IPS-18a (cell line): ENCODE results near the gene DDOST.

ENCODE experiments used
- H3K27ac ChIP-seq: one replicate; pipeline ENCODE4 v1.5.1; 2013; ENCODE audit warnings: low read length
- H3K27me3 ChIP-seq: one replicate; pipeline ENCODE4 v1.6.1; 2013; ENCODE audit warnings: mild to moderate bottlenecking, low read length; ENCODE audit not compliant: control insufficient read depth, insufficient read depth
- H3K36me3 ChIP-seq: one replicate; pipeline ENCODE4 v1.6.1; 2013; ENCODE audit warnings: low read depth, low read length; ENCODE audit not compliant: control insufficient read depth
- H3K4me1 ChIP-seq: one replicate; pipeline ENCODE4 v1.6.1; 2013; ENCODE audit warnings: low read depth, low read length; ENCODE audit not compliant: control insufficient read depth
- H3K4me3 ChIP-seq: one replicate; pipeline ENCODE4 v1.5.1; 2013; ENCODE audit warnings: low read length
- H3K9ac ChIP-seq: one replicate; pipeline ENCODE4 v1.6.1; 2013; ENCODE audit warnings: mild to moderate bottlenecking, low read length, moderate library complexity
- H3K9me3 ChIP-seq: one replicate; pipeline ENCODE4 v1.6.1; 2013; ENCODE audit warnings: low read depth, low read length; ENCODE audit not compliant: control insufficient read depth

Gene DDOST

DNA sequence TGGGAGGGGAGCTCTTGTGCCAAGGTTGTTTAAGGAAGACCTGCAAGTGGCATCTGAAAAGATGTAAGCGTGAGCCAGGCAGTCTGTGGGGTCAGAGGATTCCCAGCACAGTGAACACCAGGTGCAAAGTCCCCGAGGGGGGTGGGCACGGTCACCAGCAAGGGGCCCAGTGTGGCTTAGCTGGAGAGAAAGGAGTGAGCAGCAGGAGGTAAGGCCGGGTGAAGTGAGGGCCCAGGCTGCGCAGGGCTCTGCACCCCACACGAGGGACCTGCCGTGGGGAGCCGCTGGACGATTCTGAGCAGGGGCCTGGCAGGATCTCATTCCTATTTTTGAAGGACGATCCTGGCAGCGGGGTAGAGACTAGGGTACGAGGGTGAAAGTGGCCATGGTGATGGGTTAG lies 4.1 kb downstream of the DDOST start:
- H3K4me3 ChIP-seq, result no peak overlapping the region
- no peaks in the 10 kb centered on the region for H3K27me3 ChIP-seq
- H3K9me3 ChIP-seq, result no peaks in the 10 kb centered on the region
- H3K36me3 ChIP-seq, result peaks cover 60% of the 10 kb centered on the region
- H3K9ac ChIP-seq, result no peak overlapping the region
- H3K27ac ChIP-seq, result no peak overlapping the region
- peaks cover 7% of the 10 kb centered on the region for H3K4me1 ChIP-seq

GRCh38 chr1:20654104-20654690 lies 7.0 kb downstream of the DDOST start:
- Histone ChIP-seq H3K9ac (no peak overlapping the region), H3K4me1 (no peaks in the 10 kb centered on the region), H3K27me3 (no peaks in the 10 kb centered on the region), H3K27ac (no peak overlapping the region), H3K4me3 (no peak overlapping the region), H3K9me3 (no peaks in the 10 kb centered on the region), H3K36me3 (peaks cover 81% of the 10 kb centered on the region)

- Histone ChIP-seq H3K9ac (no peak overlapping the region), H3K36me3 (peaks cover 68% of the 10 kb centered on the region), H3K4me3 (no peak overlapping the region), H3K27ac (no peak overlapping the region), H3K27me3 (no peaks in the 10 kb centered on the region), H3K4me1 (no peaks in the 10 kb centered on the region), H3K9me3 (no peaks in the 10 kb centered on the region)
Observed at GRCh38 chr1:20652300-20652699, 8.9 kb downstream of the DDOST start.

DNA sequence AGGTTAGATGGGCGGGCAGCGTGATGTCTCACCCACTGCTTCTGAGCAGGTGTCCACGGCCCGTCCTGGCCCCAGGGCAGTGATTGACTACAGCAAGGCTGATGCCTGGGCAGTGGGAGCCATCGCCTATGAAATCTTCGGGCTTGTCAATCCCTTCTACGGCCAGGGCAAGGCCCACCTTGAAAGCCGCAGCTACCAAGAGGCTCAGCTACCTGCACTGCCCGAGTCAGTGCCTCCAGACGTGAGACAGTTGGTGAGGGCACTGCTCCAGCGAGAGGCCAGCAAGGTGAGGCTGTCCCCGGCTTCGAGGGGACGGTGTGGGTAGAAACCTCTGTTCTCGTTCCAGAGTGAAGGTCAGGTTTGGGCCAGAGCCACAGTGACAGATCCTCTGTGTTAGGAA lies 12.2 kb downstream of the DDOST start:
- H3K36me3 ChIP-seq, result peaks cover 40% of the 10 kb centered on the region
- no peak overlapping the region for H3K4me3 ChIP-seq
- H3K27me3 ChIP-seq, result no peaks in the 10 kb centered on the region
- no peak overlapping the region for H3K9ac ChIP-seq
- H3K4me1 ChIP-seq, result no peaks in the 10 kb centered on the region
- H3K9me3 ChIP-seq, result no peaks in the 10 kb centered on the region
- no peak overlapping the region for H3K27ac ChIP-seq

- Histone ChIP-seq H3K4me3 (no peak overlapping the region), H3K36me3 (peaks cover 35% of the 10 kb centered on the region), H3K27me3 (no peaks in the 10 kb centered on the region), H3K9ac (no peak overlapping the region), H3K4me1 (no peaks in the 10 kb centered on the region), H3K27ac (no peak overlapping the region), H3K9me3 (no peaks in the 10 kb centered on the region)
Observed at GRCh38 chr1:20648438-20648837, 12.7 kb downstream of the DDOST start.

DNA sequence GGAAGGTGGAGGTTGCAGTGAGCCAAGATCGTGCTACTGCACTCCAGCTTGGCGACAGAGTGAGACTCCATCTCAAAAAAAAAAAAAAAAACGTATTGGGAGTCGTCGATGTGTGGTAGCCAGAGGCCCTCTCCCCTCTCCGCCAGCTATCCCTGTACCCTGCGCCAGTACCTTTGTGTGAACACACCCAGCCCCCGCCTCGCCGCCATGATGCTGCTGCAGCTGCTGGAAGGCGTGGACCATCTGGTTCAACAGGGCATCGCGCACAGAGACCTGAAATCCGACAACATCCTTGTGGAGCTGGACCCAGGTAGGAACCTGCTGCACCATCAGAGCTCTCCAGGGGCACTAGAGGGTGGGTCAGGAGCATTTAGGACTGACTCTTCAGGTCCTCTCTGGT lies 15.8 kb downstream of the DDOST start:
- Histone ChIP-seq H3K4me3 (no peak overlapping the region), H3K9me3 (no peaks in the 10 kb centered on the region), H3K27ac (no peak overlapping the region), H3K36me3 (peaks cover 10% of the 10 kb centered on the region), H3K27me3 (no peaks in the 10 kb centered on the region), H3K4me1 (no peaks in the 10 kb centered on the region), H3K9ac (no peak overlapping the region)

- no peaks in the 10 kb centered on the region for H3K36me3 ChIP-seq
Observed at GRCh38 chr1:20644416-20644815, 16.8 kb downstream of the DDOST start.

DNA sequence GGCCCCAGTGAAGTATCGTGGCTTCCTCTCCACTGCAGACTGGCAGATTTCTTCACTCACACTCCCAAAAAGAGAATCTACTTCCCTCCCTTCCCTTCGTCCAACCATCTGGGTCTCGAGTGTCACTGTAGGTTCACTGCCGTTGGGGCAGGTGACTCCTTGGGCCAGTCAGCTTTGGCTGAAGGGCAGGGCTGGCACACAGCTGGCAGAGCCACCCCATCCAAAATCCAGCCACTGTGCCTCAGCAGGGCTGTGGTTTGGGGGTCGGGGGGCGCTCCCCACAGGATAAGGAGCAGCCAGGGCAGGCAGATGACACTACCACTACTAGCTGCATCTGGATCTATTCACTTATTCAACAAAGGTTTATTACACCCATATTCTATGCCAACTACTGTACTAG lies 18.1 kb downstream of the DDOST start:
- Histone ChIP-seq H3K36me3 (no peaks in the 10 kb centered on the region), H3K9ac (no peak overlapping the region), H3K4me3 (no peak overlapping the region), H3K27ac (no peak overlapping the region), H3K27me3 (no peaks in the 10 kb centered on the region), H3K4me1 (no peaks in the 10 kb centered on the region), H3K9me3 (no peaks in the 10 kb centered on the region)

More at GRCh38 chr1:20644416-20644815, 16.8 kb downstream of the DDOST start:
- Histone ChIP-seq H3K4me3 (no peak overlapping the region), H3K27me3 (no peaks in the 10 kb centered on the region), H3K9me3 (no peaks in the 10 kb centered on the region), H3K27ac (no peak overlapping the region), H3K4me1 (no peaks in the 10 kb centered on the region), H3K9ac (no peak overlapping the region)

DNA sequence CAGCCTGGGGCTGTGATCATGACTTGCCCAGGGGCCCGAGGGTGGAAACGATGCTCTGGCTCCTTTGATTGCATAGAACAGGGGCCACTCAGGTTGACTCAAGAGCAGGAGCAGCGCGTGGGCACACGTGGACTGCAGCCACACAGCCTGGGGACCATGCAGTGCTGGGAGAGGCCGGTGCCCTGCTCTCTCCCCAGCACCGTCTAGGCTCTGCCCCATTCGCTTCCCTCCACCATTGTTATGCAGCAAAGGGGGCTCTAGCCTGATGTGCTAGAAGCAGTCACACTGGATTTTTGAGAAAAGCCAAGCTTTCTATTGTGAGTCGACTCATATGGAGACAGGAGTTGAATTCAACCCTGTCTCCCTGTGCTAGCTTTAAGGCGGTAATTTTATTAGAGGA lies 19.2 kb downstream of the DDOST start:
- Histone ChIP-seq H3K9ac (no peak overlapping the region), H3K4me1 (no peaks in the 10 kb centered on the region), H3K4me3 (no peak overlapping the region), H3K27me3 (no peaks in the 10 kb centered on the region), H3K27ac (no peak overlapping the region), H3K9me3 (no peaks in the 10 kb centered on the region), H3K36me3 (no peaks in the 10 kb centered on the region)

DNA sequence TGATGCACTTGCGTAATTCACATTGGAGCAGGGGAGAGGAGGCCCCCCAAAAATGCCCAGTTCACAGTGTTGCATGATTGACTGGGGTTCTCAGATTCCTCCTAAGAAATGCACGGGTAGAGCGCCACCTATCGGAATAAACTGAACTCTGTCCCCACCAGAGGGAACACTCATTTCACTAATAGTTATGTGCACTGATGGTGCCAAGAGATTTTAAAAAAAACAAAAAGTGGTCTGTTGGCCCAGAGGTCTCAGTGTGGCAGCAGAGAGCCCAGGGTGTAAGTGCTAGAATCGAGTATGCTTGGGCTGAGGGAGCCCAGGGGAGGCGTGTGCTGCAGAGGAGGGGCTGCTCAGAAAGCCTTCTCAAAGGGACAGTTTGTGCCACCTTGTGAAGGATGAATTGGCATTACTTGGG lies 21.0 kb downstream of the DDOST start:
- no peaks in the 10 kb centered on the region for H3K36me3 ChIP-seq
- no peak overlapping the region for H3K4me3 ChIP-seq

GRCh38 chr1:20636785-20637347 lies 24.3 kb downstream of the DDOST start:
- Histone ChIP-seq H3K27ac (no peak overlapping the region), H3K36me3 (no peaks in the 10 kb centered on the region)

More for the DNA sequence above, 21.0 kb downstream of the DDOST start:
- H3K9ac ChIP-seq, result no peak overlapping the region
- H3K27me3 ChIP-seq, result no peaks in the 10 kb centered on the region
- H3K4me1 ChIP-seq, result no peaks in the 10 kb centered on the region
- H3K27ac ChIP-seq, result no peak overlapping the region
- no peaks in the 10 kb centered on the region for H3K9me3 ChIP-seq

DNA sequence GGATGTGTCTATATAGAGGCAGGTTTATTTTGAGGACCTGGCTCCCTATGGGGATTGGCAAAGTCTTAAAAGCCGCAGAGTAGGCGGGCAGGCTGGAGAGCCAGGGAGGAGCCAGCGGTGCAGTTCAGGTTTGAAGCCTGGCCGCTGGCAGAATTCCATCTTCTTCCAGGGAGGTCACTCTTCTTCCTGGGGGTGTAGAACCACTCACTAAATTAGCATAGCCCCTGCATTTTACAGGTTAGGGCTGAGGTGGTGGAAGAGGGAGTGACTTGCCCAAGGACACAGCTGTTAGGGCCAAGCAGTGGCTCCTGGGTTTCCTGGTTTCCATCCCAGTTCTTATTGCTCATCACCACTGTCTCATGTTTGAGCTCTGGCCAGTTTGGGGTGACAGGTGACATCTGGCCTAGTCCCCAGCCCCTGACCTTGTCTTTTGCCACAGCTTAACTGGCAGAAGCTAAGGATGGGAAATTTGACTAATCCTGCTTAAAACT lies 26.5 kb downstream of the DDOST start:
- Histone ChIP-seq H3K36me3 (no peaks in the 10 kb centered on the region), H3K9ac (peak overlapping the region; percentile 57), H3K4me3 (peak overlapping the region; percentile 95), H3K9me3 (no peaks in the 10 kb centered on the region), H3K27ac (no peak overlapping the region), H3K4me1 (no peaks in the 10 kb centered on the region), H3K27me3 (peaks cover 9% of the 10 kb centered on the region)

More at GRCh38 chr1:20636785-20637347, 24.3 kb downstream of the DDOST start:
- Histone ChIP-seq H3K4me3 (no peak overlapping the region), H3K4me1 (no peaks in the 10 kb centered on the region), H3K9ac (no peak overlapping the region), H3K9me3 (no peaks in the 10 kb centered on the region), H3K27me3 (peaks cover 9% of the 10 kb centered on the region)
